ENCODE data around the gene IP6K3. TPM values are rescaled to one million over a fixed set of nuclear protein-coding genes. Genes with fewer than 3 reads are reported as not detected.

Gene IP6K3
- total RNA-seq, 1 donor from 2014 or later = not detected

- intact Hi-C loops (cut with micrococcal nuclease) = loop anchor here (10.0 kb wide), 1 partner anchor 513 kb away; the partner anchor contains the start of genes HSD17B8, RING1, RXRB and SLC39A7
- Mint-ChIP-seq H3K36me3 (ENCODE audit: low read depth) (no peaks in the 10 kb centered on the region), H3K27ac (no peak overlapping the region)
Measured at GRCh38 chr6:33717934-33718455, 28.7 kb downstream of the IP6K3 start.

DNA sequence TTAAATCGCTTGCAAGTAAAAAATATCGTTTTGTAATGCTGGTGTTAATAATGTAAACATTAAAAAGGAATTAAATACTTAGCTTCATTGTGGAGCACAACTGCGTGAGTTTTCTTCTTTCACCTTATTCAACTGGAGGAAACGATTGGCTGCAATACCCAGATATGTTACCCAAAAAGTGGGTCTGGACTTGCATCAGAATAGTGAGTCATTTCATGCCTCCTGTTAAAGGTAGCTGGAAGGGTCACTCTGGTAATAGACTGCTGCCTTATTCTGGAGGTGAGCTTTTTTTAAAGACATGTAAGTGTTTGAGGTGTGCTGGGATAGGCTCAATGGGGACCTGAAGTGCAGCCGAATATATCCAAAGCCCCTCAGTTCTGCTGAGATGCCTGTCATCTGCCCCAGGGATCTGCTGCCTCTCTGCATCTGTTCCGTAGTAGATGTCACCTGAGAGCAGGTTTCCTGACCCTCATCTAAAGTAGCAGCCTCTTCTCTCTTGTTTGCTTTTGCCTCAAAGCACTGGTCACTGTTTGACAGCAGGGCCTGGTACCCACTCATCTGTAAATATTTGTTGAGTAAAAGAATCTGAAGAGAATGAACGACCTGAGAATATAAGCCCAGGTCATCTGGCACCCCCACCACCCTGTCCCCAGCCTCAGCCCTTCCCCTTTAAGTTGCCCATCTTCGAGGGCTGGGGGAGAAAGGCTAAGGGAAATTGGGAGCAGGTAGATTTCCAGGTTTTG is 29.6 kb downstream of the IP6K3 start:
- Mint-ChIP-seq H3K4me1 (ENCODE audit: low read depth) (peaks cover 1% of the 10 kb centered on the region), H3K9me3 (no peaks in the 10 kb centered on the region), H3K4me3 (no peak overlapping the region), H3K27ac (no peak overlapping the region), H3K27me3 (ENCODE audit: insufficient read depth) (peaks cover 11% of the 10 kb centered on the region), H3K36me3 (ENCODE audit: low read depth) (no peaks in the 10 kb centered on the region)
- intact Hi-C loops (cut with micrococcal nuclease) = loop anchor here (10.0 kb wide), 1 partner anchor 512 kb away; the partner anchor contains the start of genes HSD17B8, RING1, RXRB and SLC39A7
- DNase-seq (ENCODE audit: low spot score) = no peak

More at GRCh38 chr6:33717934-33718455, 28.7 kb downstream of the IP6K3 start:
- H3K4me3 Mint-ChIP-seq = no peak overlapping the region
- peaks cover 18% of the 10 kb centered on the region for H3K27me3 Mint-ChIP-seq (ENCODE audit: insufficient read depth)
- H3K4me1 Mint-ChIP-seq (ENCODE audit: low read depth) = no peaks in the 10 kb centered on the region
- no peak for DNase-seq (ENCODE audit: low spot score)
- H3K9me3 Mint-ChIP-seq = no peaks in the 10 kb centered on the region

- peaks cover 10% of the 10 kb centered on the region for H3K27me3 Mint-ChIP-seq (ENCODE audit: insufficient read depth)
- no peak overlapping the region for H3K27ac Mint-ChIP-seq
- intact Hi-C loops (cut with micrococcal nuclease) = loop anchor here (10.0 kb wide), 1 partner anchor 512 kb away; the partner anchor contains the start of genes HSD17B8, RING1, RXRB and SLC39A7
Measured at GRCh38 chr6:33716379-33716778, 30.3 kb downstream of the IP6K3 start.

DNA sequence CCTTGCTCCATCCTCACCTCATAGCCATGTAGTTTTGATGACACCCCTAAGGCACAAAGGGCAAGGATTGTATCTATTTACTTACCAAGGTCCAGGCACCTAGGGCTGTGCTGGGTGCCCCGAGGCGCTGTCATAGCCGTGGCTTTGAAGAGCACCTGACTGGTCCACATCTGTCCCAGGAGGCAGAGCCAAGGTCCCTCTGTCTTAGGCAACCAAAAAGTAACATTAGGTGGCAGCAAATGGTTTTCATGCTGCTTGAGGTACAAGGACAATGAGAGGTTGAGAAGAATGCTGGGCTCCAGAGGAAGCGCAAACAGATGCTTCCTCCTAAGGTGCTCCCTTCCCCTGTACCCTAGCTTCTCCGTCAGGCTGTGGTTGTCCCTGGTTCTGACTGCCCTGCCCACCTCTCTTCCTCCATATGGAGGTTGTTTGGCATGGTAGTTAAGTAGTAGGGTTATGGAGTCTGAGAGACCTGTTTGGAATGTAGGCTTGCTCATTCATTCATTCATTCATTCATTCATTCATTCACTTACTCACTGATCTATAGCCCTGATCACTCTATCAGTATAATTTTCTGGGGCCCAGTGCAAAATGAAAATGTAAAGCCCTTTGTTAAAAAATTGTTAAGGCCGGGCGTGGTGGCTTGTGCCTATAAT is 32.2 kb downstream of the IP6K3 start:
- H3K4me3 Mint-ChIP-seq = no peak overlapping the region
- intact Hi-C loops (cut with micrococcal nuclease) = loop anchor here (10.0 kb wide), 1 partner anchor 510 kb away; the partner anchor contains the start of genes HSD17B8, RING1, RXRB and SLC39A7

More at GRCh38 chr6:33716379-33716778, 30.3 kb downstream of the IP6K3 start:
- Mint-ChIP-seq H3K4me1 (ENCODE audit: low read depth) (peaks cover 6% of the 10 kb centered on the region), H3K9me3 (no peaks in the 10 kb centered on the region), H3K36me3 (ENCODE audit: low read depth) (no peaks in the 10 kb centered on the region), H3K4me3 (no peak overlapping the region)
- DNase-seq (ENCODE audit: low spot score) = no peak

GRCh38 chr6:33713786-33714185 is 32.9 kb downstream of the IP6K3 start:
- Mint-ChIP-seq H3K27ac (no peak overlapping the region), H3K9me3 (no peaks in the 10 kb centered on the region), H3K36me3 (ENCODE audit: low read depth) (peaks cover 17% of the 10 kb centered on the region), H3K27me3 (ENCODE audit: insufficient read depth) (peaks cover 6% of the 10 kb centered on the region), H3K4me1 (ENCODE audit: low read depth) (peaks cover 27% of the 10 kb centered on the region), H3K4me3 (no peak overlapping the region)
- DNase-seq (ENCODE audit: low spot score) = no peak
- intact Hi-C loops (cut with micrococcal nuclease) = loop anchor here (10.0 kb wide), 1 partner anchor 509 kb away; the partner anchor contains the start of genes HSD17B8, RING1, RXRB and SLC39A7

More for the DNA sequence above, 32.2 kb downstream of the IP6K3 start:
- no peak for DNase-seq (ENCODE audit: low spot score)
- Mint-ChIP-seq H3K36me3 (ENCODE audit: low read depth) (peaks cover 13% of the 10 kb centered on the region), H3K9me3 (no peaks in the 10 kb centered on the region), H3K27me3 (ENCODE audit: insufficient read depth) (peaks cover 10% of the 10 kb centered on the region), H3K27ac (no peak overlapping the region), H3K4me1 (ENCODE audit: low read depth) (peaks cover 20% of the 10 kb centered on the region)

GRCh38 chr6:33712914-33713313 is 33.8 kb downstream of the IP6K3 start:
- Mint-ChIP-seq H3K4me3 (no peak overlapping the region), H3K27me3 (ENCODE audit: insufficient read depth) (peaks cover 6% of the 10 kb centered on the region), H3K27ac (no peak overlapping the region), H3K9me3 (no peaks in the 10 kb centered on the region), H3K4me1 (ENCODE audit: low read depth) (peaks cover 35% of the 10 kb centered on the region), H3K36me3 (ENCODE audit: low read depth) (peaks cover 22% of the 10 kb centered on the region)
- DNase-seq (ENCODE audit: low spot score) = no peak
- intact Hi-C loops (cut with micrococcal nuclease) = loop anchor here (10.0 kb wide), 1 partner anchor 508 kb away; the partner anchor contains the start of genes HSD17B8, RING1, RXRB and SLC39A7

DNA sequence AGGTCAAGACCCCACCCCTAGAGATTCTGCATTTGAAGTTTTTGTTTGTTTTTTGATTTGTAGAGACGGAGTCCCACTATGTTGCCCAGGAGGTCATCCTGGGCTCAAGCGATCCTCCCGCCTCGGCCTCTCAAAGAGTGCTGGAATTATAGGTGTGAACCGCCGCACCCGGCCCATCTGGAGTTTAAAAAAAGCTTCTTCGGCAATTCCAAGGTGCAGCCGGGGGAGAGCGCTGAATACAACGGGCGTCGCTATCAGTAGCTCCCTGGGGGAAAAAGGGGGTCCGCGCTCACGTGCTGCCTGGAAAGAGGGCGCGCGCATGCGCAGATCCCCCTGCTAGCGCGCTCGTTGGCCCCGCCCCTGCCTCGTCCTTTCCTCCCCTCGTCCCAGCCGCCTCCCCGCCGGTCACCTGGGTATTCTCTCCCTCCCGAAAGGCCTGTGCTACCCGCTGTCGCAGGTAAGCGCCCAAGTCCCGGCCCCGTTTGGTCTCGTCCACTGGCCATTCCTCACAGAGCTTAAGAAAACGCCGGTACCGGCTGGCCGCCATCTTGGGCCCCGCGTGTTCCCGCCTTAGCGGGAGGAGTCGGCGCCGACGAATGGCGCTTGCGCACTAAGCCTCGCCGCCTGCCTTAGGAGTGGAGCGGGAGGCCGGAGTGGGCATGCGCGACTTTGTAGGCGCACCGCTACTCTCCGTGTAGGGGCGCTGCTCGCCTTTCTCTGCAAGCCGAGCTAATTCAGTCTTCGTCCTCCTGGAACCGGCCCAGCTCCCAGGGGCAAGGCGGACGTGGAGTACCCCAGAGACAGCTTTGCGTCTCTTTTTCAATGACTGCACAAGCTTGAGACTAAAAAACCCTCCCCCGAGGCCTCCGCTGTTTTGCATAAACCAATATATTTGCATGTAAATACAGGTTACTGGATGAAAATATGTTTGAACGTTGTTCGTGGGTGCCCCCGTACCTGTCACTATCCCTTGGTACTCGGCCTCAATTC is 35.3 kb downstream of the IP6K3 start, which contains the start of gene UQCC2:
Gene UQCC2 (minus strand): TSS at position 561 of the 990 bp plus-strand sequence. CDS start 14 bp downstream, at position 547.
- peak; percentile 96 for DNase-seq (ENCODE audit: low spot score)
- Mint-ChIP-seq H3K9me3 (no peaks in the 10 kb centered on the region), H3K4me3 (peak within 1 kb of the TSS; percentile 95)

GRCh38 chr6:33710296-33711121 is 36.2 kb downstream of the IP6K3 start:
- peaks cover 22% of the 10 kb centered on the region for H3K36me3 Mint-ChIP-seq (ENCODE audit: low read depth)
- no peak for DNase-seq (ENCODE audit: low spot score)
- H3K4me3 Mint-ChIP-seq = peak overlapping the region; percentile 95
- H3K27me3 Mint-ChIP-seq (ENCODE audit: insufficient read depth) = peaks cover 3% of the 10 kb centered on the region
- no peaks in the 10 kb centered on the region for H3K9me3 Mint-ChIP-seq
- peaks cover 42% of the 10 kb centered on the region for H3K4me1 Mint-ChIP-seq (ENCODE audit: low read depth)
- intact Hi-C loops (cut with micrococcal nuclease) = loop anchor here (1.0 to 10.0 kb wide), 10 partner anchors 10 to 506 kb away; partner anchors contain the start of genes HSD17B8, ITPR3, RING1 and RXRB
- H3K27ac Mint-ChIP-seq = peak overlapping the region; percentile 99

More for the DNA sequence above, 35.3 kb downstream of the IP6K3 start, which contains the start of gene UQCC2:
- Mint-ChIP-seq H3K4me1 (ENCODE audit: low read depth) (peaks cover 42% of the 10 kb centered on the region), H3K27ac (peak within 1 kb of the TSS; percentile 99), H3K27me3 (ENCODE audit: insufficient read depth) (peaks cover 3% of the 10 kb centered on the region), H3K36me3 (ENCODE audit: low read depth) (peaks cover 22% of the 10 kb centered on the region)
- intact Hi-C loops (cut with micrococcal nuclease) = loop anchor here (1.0 to 10.0 kb wide), 9 partner anchors 17 to 507 kb away; partner anchors contain the start of genes HSD17B8, ITPR3, RING1 and RXRB

DNA sequence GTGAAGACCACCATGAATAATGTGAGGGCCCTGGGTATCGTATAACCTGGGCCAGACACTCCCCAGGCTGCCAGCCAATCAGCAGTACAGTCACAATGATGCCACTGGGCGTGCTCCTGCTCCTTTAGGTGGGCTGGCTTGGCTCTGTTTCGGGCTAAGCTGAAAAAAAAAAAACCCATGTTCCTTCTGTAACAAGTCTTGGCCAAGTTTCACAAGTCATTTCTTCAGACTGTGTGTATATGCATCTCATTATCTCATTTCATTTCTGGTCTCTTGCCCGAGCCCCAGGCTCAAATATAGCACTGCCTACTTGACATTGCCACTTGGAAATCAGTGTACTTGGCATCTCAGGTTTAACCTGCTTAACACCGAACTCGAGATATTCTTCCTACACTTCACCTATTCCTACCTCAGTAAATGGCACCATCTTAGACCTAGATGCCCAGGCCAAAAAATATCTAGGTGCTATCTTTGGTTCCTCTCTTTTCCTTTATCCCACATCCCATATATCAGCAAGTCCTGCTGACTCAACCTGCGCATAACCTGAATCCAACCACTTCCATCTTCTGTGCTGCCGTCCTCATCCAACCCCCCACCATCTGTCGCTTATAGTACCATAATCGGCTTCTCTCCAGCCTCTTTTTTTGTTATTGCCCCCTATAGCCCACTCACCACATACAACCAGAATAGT is 37.0 kb downstream of the IP6K3 start:
- H3K27me3 Mint-ChIP-seq (ENCODE audit: insufficient read depth) = peaks cover 3% of the 10 kb centered on the region
- H3K27ac Mint-ChIP-seq = peak overlapping the region; percentile 46
- H3K4me1 Mint-ChIP-seq (ENCODE audit: low read depth) = peaks cover 42% of the 10 kb centered on the region
- peak overlapping the region; percentile 95 for H3K4me3 Mint-ChIP-seq
- intact Hi-C loops (cut with micrococcal nuclease) = loop anchor here (1.0 to 10.0 kb wide), 4 partner anchors 9 to 505 kb away; partner anchors contain the start of genes HSD17B8, RING1, RXRB and SLC39A7
- no peak for DNase-seq (ENCODE audit: low spot score)
- peaks cover 22% of the 10 kb centered on the region for H3K36me3 Mint-ChIP-seq (ENCODE audit: low read depth)
- no peaks in the 10 kb centered on the region for H3K9me3 Mint-ChIP-seq

DNA sequence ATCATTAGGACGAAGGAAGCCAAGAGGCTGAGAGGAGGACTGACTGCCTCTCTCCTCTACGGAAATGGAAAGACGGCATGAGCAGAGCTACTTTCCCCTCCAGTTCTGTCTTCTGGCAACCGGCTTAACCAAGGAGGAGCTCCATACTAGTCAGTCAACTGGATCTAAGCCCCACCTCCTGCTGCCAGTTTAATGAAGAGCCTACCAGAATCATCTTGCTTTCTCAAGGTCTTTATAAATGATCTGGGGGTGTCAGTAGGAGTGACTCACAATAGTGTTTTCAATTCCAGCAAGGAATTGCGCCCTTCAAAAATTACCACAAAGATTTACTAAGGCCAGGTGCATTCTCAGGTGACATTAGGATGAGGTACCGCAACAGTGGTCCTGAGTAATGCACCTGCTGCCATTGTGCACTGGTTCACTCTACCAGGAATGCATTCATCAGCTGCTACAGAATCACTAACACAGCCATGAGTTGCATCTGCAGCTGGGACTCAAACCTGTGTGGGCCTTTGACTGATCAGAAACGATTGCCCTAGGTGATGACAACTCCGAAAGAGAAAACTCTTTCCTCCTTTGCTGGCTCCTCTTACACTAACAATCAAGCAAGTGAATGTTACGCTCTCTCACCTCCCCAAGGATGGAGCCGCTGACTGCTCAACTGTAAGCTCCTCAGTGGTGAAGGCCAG is 38.0 kb downstream of the IP6K3 start:
- Mint-ChIP-seq H3K4me3 (no peak overlapping the region), H3K4me1 (ENCODE audit: low read depth) (peaks cover 42% of the 10 kb centered on the region), H3K27me3 (ENCODE audit: insufficient read depth) (peaks cover 3% of the 10 kb centered on the region), H3K9me3 (no peaks in the 10 kb centered on the region), H3K27ac (no peak overlapping the region), H3K36me3 (ENCODE audit: low read depth) (peaks cover 25% of the 10 kb centered on the region)
- DNase-seq (ENCODE audit: low spot score) = no peak
- intact Hi-C loops (cut with micrococcal nuclease) = no loop called here

Measured in activated T-helper 1 cell treated with anti-CD3 and anti-CD28 coated beads, Interleukin-12 subunit alpha, Interleukin-12 subunit beta, Interleukin-2, Interleukin-4 antibody, amounts not matched to agents 30 ng/mL and 10 ng/mL and 1 ng/mL, durations not matched to agents 14 hours and 24 hours and 36 hours (primary cell).